AG09319 (cell line): Measurements from ENCODE around the gene CUBN.

ENCODE experiments used
- DNase-seq: peaks from one replicate; pipeline ENCODE4 v3.0.0-alpha.2; 2010; ENCODE audit warnings: low read depth; ENCODE audit errors: extremely low read depth
- CTCF ChIP-seq: IDR thresholded peaks from 2 replicates; pipeline ENCODE4 v1.5.1; 2011; ENCODE audit warnings: low read depth, mild to moderate bottlenecking, inconsistent platforms, low read length, moderate library complexity

CUBN gene

GRCh38 chr10:16948361-16948760 lies 181.2 kb downstream of the CUBN start:
- no peak for DNase-seq
- no peak for TF ChIP-seq CTCF

GRCh38 chr10:16947069-16947468 lies 182.5 kb downstream of the CUBN start:
- TF ChIP-seq CTCF: no peak
- no peak for DNase-seq

GRCh38 chr10:16945593-16945992 lies 184.0 kb downstream of the CUBN start:
- TF ChIP-seq CTCF: no peak
- no peak for DNase-seq

- TF ChIP-seq CTCF: no peak
- DNase-seq: no peak
These were observed 184.6 kb downstream of the CUBN start for GRCh38 chr10:16944986-16945385.

- TF ChIP-seq CTCF: no peak
- peak; percentile 80 for DNase-seq
These were observed 185.2 kb downstream of the CUBN start for GRCh38 chr10:16944402-16944801.

GRCh38 chr10:16943295-16944285 lies 186.0 kb downstream of the CUBN start:
- TF ChIP-seq CTCF: no peak
- DNase-seq: no peak

DNA sequence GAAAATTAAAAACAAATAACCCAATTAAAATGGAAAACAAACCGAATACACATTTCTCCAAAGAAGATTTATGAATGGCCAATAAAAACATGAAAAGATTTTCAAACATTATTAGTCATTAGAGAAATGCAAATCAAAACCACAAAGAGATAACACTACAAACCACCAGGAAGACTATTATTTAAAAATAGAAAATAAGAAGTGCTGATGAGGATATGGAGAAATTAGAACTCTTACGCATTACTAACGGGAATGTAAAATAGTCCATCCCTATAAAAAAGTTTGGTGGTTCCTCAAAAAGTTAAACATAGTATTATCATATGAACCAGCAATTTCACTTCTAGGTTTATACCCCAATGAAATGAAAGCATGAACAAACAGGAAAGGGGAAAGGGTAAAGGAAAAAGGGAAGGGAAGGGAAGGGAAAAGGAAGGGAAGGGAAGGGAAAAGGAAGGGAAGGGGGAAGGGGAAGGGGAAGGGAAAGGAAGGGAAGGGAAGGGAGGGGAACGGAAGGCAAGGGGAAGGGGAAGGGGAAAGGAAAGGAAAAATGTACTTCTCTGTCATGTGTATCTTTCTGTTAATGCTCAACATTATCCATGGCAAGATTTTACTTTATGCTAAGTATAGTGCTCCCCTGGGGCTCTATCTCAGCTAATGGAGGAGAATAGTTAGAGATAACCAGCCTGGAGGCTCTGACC lies 187.1 kb downstream of the CUBN start:
- no peak for DNase-seq
- no peak for TF ChIP-seq CTCF
